CD4-positive, alpha-beta T cell (primary cell): ENCODE measurements around the gene ZEB2. TPM values are rescaled to one million over a fixed set of nuclear protein-coding genes. Genes with fewer than 3 reads are reported as not detected.

Experiments used
- ATAC-seq: fragments of 200-7000 bp; cut with Tn5 transposase; one replicate; pipeline ENCODE4 v1.10.0; 2022; ENCODE audit warnings: mild to moderate bottlenecking; ENCODE audit not compliant: poor library complexity
- CTCF ChIA-PET: fragments of 350-600 bp; sonication (Branson Sonifier 250); formaldehyde crosslinking; loops from one replicate; lab custom pipeline; 2021; ENCODE audit warnings: antibody characterized with exemption, inconsistent platforms; lab: Charles Lee
- POLR2A ChIA-PET: fragments of 350-600 bp; sonication (Branson Sonifier 250); formaldehyde crosslinking; loops from one replicate; lab custom pipeline; 2021; ENCODE audit warnings: antibody characterized with exemption, inconsistent platforms; lab: Charles Lee
- DNase-seq, 14 experiments: peaks; one replicate each; pipeline ENCODE4 v3.0.0-alpha.2; 2013 to 2020; ENCODE audit warnings: mixed read lengths in 2 of 14
- H3K27ac ChIP-seq, 2 donors: one replicate each; pipeline versions ENCODE4 v1.5.1 to v1.7.0; 2013; ENCODE audit warnings: low read length in 2 of 2, low read depth in 1 of 2, mild to moderate bottlenecking in 1 of 2
- H3K27me3 ChIP-seq, 2 experiments: 1 replicate in 1 of 2; 2 replicates in 1 of 2; pipeline versions ENCODE4 v1.6.1 to v1.7.0; 2013; ENCODE audit warnings: low read length in 2 of 2, control low read depth in 1 of 2, mild to moderate bottlenecking in 1 of 2, moderate library complexity in 1 of 2; ENCODE audit not compliant: insufficient read depth in 2 of 2, control insufficient read depth in 1 of 2
- H3K36me3 ChIP-seq: one replicate; pipeline ENCODE4 v1.6.1; 2013; ENCODE audit warnings: low read length, control low read depth; ENCODE audit not compliant: insufficient read depth
- H3K4me1 ChIP-seq: one replicate; pipeline ENCODE4 v1.6.1; 2013; ENCODE audit warnings: low read length, control low read depth; ENCODE audit not compliant: insufficient read depth
- H3K4me3 ChIP-seq: one replicate; pipeline ENCODE4 v1.5.1; 2013; ENCODE audit warnings: mild to moderate bottlenecking, low read length, moderate library complexity
- H3K9me3 ChIP-seq, 2 experiments: 1 replicate in 1 of 2; 2 replicates in 1 of 2; pipeline versions ENCODE4 v1.6.1 to v1.7.0; 2013; ENCODE audit warnings: low read length in 2 of 2, mild to moderate bottlenecking in 2 of 2, control low read depth in 1 of 2, moderate library complexity in 1 of 2; ENCODE audit not compliant: control insufficient read depth in 1 of 2, insufficient read depth in 1 of 2
- H3K27ac Mint-ChIP-seq: one replicate; pipeline ENCODE4 v1.8.0; 2020; ENCODE audit warnings: mixed read lengths
- H3K27me3 Mint-ChIP-seq: one replicate; pipeline ENCODE4 v1.8.0; 2021; ENCODE audit warnings: mixed read lengths
- H3K36me3 Mint-ChIP-seq: one replicate; pipeline ENCODE4 v1.8.0; 2021; ENCODE audit warnings: low read depth, mixed read lengths
- H3K4me1 Mint-ChIP-seq: one replicate; pipeline ENCODE4 v1.8.0; 2021; ENCODE audit warnings: low read depth, mixed read lengths
- H3K4me3 Mint-ChIP-seq: one replicate; pipeline ENCODE4 v1.8.0; 2020; ENCODE audit warnings: mild to moderate bottlenecking, mixed read lengths
- H3K9me3 Mint-ChIP-seq: one replicate; pipeline ENCODE4 v1.8.0; 2020; ENCODE audit warnings: mixed read lengths
- CTCF ChIP-seq: fragments of 200-600 bp; IDR thresholded peaks from one replicate; pipeline ENCODE4 v1.8.0; 2022; ENCODE audit warnings: antibody characterized with exemption, mild to moderate bottlenecking
- intact Hi-C, 2 experiments: fragments of 100-400 bp; cut with DNase I in 1 of 2; cut with micrococcal nuclease in 1 of 2; formaldehyde crosslinking; loops; one replicate each; pipeline versions ENCODE4 v1.15.1 to v1.9.0; 2023 to 2025; cut with DNase I, micrococcal nuclease
- total RNA-seq, 174 experiments: library from RNA in 2 of 174; stranded (reverse) in 2 of 174; gene quantifications; one replicate each; pipeline ENCODE4 v1.2.3 and lab custom pipeline; 2021 to 2026

The ZEB2 gene
- total RNA-seq, 2 experiments from 2014 or later, result 12.3 to 13.4 TPM

DNA sequence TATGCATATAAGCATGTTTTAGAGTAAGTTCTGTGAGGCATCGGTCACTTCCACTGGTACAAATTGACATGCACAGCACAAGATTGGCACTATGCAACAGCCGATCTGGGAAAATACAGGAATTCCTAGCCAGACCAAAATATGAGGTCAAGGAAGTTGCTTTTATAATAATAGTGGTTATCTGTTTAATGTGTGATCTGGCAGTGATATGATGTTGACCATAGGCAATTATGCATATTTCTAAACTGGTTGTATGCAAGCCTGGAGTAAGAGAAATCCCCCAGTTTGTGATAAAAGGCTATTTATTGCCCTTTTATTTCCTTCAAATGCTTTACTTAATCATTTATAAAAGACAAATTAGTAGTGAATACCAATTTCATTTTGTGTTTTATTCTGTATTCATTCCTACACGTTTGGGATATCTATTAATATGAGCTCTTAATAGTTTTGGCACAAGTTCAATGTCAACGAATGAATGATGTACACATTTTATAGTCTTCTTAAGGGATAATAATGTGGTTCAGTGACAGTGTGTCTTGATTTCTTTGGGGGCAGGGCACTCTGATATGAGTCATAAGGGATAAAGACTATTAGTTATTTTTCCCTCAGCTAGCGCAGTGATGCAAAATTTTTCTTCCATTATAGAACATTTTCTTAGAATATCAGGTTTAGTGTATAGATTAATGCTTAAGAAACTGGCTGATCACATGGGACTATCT is 34.7 kb upstream of the ZEB2 start:
- Histone ChIP-seq H3K36me3 (no peaks in the 10 kb centered on the region), H3K27me3 (no peaks in the 10 kb centered on the region), H3K27ac (no peak overlapping the region), H3K4me3 (no peak overlapping the region), H3K9me3 (no peaks in the 10 kb centered on the region), H3K4me1 (no peaks in the 10 kb centered on the region)
- ChIA-PET POLR2A (no interaction called here), CTCF (no interaction called here)
- Mint-ChIP-seq H3K27me3 (peaks cover 3% of the 10 kb centered on the region), H3K27ac (no peak overlapping the region), H3K36me3 (no peaks in the 10 kb centered on the region), H3K4me1 (no peaks in the 10 kb centered on the region), H3K4me3 (no peak overlapping the region), H3K9me3 (no peaks in the 10 kb centered on the region)
- no peak for DNase-seq
- intact Hi-C loops, result no loop called here
- no peak for TF ChIP-seq CTCF
- no peak for ATAC-seq

DNA sequence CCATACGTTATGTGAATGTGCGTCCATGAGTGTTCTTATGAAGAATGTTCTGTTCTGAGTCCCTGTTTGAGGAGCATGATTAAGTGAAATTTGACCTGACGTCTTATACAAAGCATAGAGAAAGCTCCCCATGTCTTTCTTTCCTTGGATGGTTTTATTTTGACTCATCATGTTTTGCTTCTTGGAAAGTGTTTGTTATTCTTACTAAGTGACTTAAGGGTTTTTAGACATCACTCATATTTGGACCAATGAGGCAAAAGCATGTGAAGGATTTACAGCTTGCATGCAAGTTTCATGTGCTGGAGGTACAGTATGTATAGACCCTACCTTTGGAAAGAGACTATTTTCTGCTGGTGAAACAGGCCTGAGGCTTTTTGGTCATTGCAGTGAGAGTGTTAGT is 33.5 kb upstream of the ZEB2 start:
- ChIA-PET CTCF (no interaction called here), POLR2A (no interaction called here)
- Mint-ChIP-seq H3K36me3 (no peaks in the 10 kb centered on the region), H3K4me1 (no peaks in the 10 kb centered on the region), H3K27me3 (peaks cover 3% of the 10 kb centered on the region), H3K4me3 (no peak overlapping the region), H3K27ac (no peak overlapping the region), H3K9me3 (no peaks in the 10 kb centered on the region)
- intact Hi-C loops, result no loop called here
- Histone ChIP-seq H3K27me3 (no peaks in the 10 kb centered on the region), H3K4me3 (no peak overlapping the region), H3K27ac (no peak overlapping the region), H3K4me1 (no peaks in the 10 kb centered on the region), H3K9me3 (no peaks in the 10 kb centered on the region), H3K36me3 (no peaks in the 10 kb centered on the region)
- ATAC-seq (no peak), DNase-seq (no peak)
- no peak for TF ChIP-seq CTCF

DNA sequence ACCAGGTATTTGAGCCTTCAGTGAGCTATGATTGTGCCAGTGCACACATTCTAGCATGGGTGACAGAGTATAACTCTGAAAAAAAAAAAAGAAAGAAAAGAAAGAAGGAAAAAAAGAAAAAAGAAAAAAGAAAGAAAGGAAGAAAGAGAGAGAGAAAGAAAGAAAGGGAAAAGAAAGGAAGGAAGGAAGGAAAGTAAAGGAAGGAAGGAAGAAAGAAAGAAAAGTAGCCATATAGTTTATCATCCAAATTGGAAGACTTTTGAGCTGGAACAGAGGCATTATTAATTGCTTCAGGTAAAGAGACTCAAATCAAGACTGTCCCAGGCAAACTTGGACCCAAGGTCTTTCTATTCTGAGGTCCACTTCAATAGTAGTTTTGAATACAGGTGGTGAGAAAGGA is 32.9 kb upstream of the ZEB2 start:
- Mint-ChIP-seq H3K27me3 (peaks cover 5% of the 10 kb centered on the region), H3K4me1 (no peaks in the 10 kb centered on the region), H3K27ac (no peak overlapping the region), H3K9me3 (no peaks in the 10 kb centered on the region), H3K36me3 (no peaks in the 10 kb centered on the region), H3K4me3 (no peak overlapping the region)
- POLR2A ChIA-PET, result no interaction called here
- Histone ChIP-seq H3K27me3 (no peaks in the 10 kb centered on the region), H3K27ac (no peak overlapping the region), H3K36me3 (no peaks in the 10 kb centered on the region), H3K4me1 (no peaks in the 10 kb centered on the region), H3K4me3 (no peak overlapping the region), H3K9me3 (no peaks in the 10 kb centered on the region)
- intact Hi-C loops, result no loop called here
- TF ChIP-seq CTCF, result no peak
- ATAC-seq (no peak), DNase-seq (no peak)
- CTCF ChIA-PET, result no interaction called here
